Stimulated activated CD4-positive, alpha-beta T cell treated with anti-CD3 and anti-CD28 coated beads, Interleukin-12 subunit alpha, Interleukin-12 subunit beta, amount 100 ng/mL, for 24 hours (primary cell): ENCODE data around the gene CEACAM7.

Source experiments
- DNase-seq, 2 experiments: peaks; one replicate each; pipeline ENCODE4 v3.0.0-alpha.2; 2020; ENCODE audit warnings: low read depth in 2 of 2

Gene CEACAM7

DNA sequence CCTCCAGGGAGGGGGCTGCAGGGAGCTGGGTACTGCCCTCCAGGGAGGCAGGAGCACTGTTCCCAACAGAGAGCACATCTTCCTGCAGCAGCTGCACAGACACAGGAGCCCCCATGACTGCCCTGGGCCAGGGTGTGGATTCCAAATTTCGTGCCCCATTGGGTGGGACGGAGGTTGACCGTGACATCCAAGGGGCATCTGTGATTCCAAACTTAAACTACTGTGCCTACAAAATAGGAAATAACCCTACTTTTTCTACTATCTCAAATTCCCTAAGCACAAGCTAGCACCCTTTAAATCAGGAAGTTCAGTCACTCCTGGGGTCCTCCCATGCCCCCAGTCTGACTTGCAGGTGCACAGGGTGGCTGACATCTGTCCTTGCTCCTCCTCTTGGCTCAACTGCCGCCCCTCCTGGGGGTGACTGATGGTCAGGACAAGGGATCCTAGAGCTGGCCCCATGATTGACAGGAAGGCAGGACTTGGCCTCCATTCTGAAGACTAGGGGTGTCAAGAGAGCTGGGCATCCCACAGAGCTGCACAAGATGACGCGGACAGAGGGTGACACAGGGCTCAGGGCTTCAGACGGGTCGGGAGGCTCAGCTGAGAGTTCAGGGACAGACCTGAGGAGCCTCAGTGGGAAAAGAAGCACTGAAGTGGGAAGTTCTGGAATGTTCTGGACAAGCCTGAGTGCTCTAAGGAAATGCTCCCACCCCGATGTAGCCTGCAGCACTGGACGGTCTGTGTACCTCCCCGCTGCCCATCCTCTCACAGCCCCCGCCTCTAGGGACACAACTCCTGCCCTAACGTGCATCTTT is 12.5 kb upstream of the CEACAM7 start:
- DNase-seq: no peak

DNA sequence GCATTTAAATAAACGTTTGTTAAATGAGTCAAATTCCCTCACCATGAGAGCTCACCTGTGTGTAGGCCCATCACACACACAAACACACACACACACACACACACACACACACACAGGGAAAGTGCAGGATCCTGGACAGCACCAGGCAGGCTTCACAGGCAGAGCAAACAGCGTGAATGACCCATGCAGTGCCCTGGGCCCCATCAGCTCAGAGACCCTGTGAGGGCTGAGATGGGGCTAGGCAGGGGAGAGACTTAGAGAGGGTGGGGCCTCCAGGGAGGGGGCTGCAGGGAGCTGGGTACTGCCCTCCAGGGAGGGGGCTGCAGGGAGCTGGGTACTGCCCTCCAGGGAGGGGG is 11.9 kb upstream of the CEACAM7 start:
- DNase-seq: no peak

DNA sequence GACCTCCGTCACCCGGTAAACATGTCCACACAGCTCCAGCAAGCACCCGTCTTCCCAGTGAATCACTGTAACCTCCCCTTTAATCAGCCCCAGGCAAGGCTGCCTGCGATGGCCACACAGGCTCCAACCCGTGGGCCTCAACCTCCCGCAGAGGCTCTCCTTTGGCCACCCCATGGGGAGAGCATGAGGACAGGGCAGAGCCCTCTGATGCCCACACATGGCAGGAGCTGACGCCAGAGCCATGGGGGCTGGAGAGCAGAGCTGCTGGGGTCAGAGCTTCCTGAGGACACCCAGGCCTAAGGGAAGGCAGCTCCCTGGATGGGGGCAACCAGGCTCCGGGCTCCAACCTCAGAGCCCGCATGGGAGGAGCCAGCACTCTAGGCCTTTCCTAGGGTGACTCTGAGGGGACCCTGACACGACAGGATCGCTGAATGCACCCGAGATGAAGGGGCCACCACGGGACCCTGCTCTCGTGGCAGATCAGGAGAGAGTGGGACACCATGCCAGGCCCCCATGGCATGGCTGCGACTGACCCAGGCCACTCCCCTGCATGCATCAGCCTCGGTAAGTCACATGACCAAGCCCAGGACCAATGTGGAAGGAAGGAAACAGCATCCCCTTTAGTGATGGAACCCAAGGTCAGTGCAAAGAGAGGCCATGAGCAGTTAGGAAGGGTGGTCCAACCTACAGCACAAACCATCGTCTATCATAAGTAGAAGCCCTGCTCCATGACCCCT is 11.3 kb upstream of the CEACAM7 start:
- no peak for DNase-seq

DNA sequence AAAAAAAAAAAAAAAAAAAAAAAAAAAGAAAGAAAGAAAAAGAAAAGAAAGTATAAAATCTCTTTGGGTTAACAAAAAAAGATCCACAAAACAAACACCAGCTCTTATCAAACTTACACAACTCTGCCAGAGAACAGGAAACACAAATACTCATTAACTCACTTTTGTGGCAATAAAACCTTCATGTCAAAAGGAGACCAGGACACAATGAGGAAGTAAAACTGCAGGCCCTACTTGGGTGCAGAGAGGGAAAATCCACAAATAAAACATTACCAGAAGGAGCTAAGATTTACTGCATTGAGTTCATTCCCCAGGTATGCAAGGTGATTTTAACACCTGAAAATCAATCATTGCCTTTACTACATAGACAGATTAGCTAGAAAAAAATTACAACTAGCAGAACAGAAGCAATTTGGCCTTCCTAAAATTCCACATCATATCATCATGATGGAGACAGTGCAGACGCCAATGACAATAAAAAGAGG is 10.7 kb upstream of the CEACAM7 start:
- no peak for DNase-seq

DNA sequence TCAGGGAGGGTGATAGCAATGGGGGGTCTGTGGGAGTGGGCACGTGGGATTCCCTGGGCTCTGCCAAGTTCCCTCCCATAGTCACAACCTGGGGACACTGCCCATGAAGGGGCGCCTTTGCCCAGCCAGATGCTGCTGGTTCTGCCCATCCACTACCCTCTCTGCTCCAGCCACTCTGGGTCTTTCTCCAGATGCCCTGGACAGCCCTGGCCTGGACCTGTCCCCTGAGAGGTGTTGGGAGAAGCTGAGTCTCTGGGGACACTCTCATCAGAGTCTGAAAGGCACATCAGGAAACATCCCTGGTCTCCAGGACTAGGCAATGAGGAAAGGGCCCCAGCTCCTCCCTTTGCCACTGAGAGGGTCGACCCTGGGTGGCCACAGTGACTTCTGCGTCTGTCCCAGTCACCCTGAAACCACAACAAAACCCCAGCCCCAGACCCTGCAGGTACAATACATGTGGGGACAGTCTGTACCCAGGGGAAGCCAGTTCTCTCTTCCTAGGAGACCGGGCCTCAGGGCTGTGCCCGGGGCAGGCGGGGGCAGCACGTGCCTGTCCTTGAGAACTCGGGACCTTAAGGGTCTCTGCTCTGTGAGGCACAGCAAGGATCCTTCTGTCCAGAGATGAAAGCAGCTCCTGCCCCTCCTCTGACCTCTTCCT is 9.3 kb upstream of the CEACAM7 start:
- no peak for DNase-seq

DNA sequence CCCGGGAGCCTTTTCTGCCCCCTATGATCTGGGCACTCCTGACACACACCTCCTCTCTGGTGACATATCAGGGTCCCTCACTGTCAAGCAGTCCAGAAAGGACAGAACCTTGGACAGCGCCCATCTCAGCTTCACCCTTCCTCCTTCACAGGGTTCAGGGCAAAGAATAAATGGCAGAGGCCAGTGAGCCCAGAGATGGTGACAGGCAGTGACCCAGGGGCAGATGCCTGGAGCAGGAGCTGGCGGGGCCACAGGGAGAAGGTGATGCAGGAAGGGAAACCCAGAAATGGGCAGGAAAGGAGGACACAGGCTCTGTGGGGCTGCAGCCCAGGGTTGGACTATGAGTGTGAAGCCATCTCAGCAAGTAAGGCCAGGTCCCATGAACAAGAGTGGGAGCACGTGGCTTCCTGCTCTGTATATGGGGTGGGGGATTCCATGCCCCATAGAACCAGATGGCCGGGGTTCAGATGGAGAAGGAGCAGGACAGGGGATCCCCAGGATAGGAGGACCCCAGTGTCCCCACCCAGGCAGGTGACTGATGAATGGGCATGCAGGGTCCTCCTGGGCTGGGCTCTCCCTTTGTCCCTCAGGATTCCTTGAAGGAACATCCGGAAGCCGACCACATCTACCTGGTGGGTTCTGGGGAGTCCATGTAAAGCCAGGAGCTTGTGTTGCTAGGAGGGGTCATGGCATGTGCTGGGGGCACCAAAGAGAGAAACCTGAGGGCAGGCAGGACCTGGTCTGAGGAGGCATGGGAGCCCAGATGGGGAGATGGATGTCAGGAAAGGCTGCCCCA is 8.5 kb upstream of the CEACAM7 start:
- DNase-seq: no peak

DNA sequence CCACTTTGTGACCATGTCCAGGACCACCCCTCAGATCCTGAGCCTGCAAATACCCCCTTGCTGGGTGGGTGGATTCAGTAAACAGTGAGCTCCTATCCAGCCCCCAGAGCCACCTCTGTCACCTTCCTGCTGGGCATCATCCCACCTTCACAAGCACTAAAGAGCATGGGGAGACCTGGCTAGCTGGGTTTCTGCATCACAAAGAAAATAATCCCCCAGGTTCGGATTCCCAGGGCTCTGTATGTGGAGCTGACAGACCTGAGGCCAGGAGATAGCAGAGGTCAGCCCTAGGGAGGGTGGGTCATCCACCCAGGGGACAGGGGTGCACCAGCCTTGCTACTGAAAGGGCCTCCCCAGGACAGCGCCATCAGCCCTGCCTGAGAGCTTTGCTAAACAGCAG is 7.7 kb upstream of the CEACAM7 start:
- DNase-seq: no peak

DNA sequence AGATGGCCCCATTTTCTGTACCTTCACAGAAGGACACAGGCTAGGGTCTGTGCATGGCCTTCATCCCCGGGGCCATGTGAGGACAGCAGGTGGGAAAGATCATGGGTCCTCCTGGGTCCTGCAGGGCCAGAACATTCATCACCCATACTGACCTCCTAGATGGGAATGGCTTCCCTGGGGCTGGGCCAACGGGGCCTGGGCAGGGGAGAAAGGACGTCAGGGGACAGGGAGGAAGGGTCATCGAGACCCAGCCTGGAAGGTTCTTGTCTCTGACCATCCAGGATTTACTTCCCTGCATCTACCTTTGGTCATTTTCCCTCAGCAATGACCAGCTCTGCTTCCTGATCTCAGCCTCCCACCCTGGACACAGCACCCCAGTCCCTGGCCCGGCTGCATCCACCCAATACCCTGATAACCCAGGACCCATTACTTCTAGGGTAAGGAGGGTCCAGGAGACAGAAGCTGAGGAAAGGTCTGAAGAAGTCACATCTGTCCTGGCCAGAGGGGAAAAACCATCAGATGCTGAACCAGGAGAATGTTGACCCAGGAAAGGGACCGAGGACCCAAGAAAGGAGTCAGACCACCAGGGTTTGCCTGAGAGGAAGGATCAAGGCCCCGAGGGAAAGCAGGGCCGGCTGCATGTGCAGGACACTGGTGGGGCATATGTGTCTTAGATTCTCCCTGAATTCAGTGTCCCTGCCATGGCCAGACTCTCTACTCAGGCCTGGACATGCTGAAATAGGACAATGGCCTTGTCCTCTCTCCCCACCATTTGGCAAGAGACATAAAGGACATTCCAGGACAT is 7.0 kb upstream of the CEACAM7 start:
- no peak for DNase-seq

DNA sequence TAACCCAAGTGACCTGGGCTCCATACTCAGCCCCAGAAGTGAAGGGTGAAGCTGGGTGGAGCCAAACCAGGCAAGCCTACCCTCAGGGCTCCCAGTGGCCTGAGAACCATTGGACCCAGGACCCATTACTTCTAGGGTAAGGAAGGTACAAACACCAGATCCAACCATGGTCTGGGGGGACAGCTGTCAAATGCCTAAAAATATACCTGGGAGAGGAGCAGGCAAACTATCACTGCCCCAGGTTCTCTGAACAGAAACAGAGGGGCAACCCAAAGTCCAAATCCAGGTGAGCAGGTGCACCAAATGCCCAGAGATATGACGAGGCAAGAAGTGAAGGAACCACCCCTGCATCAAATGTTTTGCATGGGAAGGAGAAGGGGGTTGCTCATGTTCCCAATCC is 6.1 kb upstream of the CEACAM7 start:
- no peak for DNase-seq

DNA sequence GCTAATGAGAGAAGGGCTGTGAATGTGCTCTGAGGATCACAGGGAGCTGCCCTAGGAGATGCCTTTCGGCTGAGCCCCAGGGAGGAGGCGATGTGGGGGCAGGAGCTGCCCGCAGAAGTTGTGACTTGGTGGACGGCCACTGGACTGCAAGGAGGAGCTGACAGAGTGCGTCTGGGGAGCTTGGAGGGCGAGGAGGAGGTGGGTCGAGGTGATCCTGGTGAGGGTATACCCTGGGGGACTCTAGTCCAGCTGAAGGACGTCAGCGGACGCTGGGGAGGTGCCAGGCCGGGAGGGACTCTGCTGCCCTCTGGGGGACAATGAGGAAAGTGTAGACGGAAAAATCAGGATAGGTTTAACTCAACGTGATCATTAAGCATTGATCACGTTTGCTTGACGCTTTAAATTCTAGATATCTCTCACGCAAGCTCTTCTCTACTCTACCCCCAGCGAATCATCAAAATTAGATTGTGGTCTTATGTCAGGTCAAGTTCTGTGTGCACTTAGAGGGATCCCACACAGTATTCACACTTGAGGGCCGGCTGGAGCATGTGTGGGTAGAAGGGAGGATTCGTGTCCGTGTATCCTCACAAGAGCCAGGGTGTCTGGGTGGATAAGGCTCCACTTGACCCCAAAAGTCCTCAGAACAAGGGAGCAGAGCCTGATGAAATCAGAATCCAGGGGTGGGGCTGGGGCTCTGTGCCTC is 3.3 kb upstream of the CEACAM7 start:
- no peak for DNase-seq

DNA sequence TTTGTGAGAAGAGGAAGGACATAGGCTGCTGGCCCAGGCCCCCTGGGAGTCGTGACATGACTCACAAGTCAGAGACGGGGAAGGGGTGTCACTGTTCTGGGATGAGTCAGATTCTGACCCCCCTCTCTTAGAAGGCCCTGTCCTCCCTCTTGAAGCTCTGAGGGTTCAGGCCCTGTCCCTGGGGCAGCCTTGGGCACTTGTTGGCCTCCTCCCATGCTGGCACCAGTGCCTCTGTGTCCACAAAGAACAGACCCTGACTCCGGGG is 2.7 kb upstream of the CEACAM7 start:
- DNase-seq: no peak

DNA sequence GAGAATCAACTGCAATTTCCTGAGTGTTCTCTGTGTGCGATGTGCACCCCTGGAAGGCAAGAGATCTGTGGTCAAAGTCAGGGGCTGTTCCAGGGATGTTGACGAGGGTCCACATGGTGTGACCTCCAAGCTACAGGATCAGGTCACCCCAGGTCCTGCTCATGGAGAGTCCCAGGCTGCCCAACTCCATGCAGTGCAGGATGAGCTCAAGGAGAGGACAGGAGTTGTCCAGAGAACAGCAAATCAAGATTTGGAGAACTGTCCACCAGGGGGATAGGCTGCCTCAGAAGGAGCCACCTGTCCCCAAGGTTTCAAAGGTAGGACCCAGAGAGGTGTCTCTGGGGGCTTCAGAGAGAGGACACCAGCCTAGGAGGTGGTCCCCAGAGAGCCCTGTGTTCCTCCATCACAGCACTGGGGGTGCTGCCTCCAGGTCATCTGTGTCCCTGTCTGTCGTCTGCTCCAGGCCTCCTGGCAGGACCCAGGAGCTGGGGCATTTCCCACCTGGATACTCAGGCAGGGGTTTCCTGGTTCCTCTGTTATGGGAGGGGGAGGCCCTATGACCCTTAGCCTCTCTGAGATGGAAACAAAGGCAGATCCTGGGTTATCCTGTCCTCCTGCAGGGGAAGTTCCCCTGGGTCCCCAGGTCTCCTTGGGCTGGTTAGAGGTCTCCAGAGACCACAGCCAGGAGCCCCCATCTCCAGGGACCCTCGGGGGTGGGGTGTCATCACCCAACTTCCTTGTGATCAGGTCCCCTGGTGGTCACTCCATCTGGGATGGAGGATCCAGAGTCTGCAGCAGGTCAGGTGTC is 2.1 kb upstream of the CEACAM7 start:
- no peak for DNase-seq

DNA sequence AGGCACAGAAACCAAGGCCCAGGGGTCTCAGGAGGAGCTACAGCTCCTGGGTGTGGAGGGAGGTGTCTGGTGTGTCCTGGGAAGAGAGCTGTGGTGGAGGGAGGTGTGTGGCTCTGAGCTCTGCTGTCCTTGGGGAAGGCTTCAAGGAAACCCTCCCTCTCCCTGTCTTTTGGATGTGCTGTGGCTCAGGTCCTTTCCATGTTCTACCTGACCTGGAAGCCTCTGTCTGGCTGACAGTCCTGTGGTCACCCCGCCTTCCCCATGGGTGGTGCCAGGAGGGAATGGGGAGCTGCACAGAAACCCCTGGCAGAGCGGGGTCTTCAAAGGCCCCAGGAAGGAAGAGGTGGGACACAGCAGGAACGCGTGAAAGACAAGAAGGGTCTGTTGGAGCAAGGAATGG is 617 bp upstream of the CEACAM7 start:
- DNase-seq: no peak

DNA sequence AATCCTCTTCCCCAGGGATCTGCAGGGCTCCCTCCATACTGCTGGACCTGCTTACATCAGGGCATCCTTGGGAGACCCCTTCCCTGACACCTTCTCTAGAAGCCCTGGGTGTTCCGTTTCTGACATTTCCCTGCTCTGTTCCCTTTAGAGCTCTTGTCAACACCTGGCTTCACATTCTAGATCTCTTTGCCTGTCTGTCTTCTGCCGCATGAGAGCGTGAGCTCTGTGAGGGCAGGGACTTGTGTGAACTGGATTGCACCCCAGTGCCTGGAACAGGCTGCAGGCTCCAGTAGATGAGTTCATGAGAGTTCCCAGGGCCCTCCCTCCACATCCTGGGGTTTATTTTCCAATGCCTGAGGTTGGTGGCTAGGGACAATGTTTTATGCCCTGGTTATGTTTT is 651 bp downstream of the CEACAM7 start:
- DNase-seq: no peak

DNA sequence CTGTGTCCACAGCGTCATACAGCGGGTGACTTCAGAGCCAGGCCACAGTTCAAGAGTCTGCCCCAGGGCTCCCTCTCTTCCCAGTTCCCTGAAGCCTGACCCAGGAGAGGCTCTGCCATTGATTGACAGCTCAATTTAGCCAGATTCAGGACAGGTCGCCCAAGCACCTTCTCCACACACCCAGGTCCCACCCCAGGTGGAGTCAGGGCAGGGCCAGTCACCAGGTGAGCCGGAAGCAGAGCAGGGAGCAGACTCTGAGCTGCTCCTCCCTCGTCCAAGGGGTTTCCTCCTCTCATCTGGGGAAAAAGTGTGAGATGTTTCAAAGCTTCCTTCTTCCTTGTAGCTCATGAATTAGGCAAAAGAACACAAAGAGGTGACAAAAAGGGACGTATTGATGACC is 5.6 kb downstream of the CEACAM7 start:
- no peak for DNase-seq

DNA sequence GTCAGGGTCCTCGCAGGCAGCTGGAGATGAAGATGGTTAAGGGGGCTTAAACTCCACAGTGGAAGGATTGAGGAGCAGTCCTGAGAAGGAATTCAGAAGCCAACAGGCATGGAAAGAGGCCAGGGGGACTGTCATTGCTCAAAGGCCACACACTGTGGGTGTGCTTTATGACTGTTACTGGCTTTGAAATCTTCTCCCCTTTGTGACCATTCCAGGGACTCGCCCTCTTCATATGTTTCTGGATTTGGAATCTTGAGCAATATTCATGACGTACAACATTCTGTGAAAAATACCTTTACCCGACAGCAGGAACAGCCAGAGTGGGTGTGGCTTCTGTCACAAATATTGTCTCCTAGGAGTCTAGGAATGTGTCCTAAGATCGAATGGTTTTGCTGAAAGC is 16.6 kb downstream of the CEACAM7 start:
- DNase-seq: no peak

DNA sequence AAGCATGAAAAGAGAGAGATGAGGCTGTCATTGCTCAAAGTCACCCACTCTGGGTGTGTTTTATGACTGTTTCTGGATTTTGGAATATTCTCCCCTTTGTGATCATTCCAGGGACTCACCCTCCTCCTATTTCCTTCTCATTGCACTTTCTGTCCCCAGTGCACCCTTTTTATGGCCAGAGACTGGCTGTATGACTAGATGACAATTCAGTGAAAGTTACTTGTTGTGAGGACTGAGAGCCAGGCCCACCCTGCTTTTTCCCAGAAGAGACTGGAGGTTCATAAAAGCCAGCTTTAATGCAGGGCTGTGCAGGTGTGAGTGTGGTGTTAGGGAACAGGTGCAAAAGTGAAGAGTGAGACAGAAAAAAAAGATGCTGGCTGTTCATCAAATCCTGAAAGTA is 17.3 kb downstream of the CEACAM7 start:
- DNase-seq: no peak

DNA sequence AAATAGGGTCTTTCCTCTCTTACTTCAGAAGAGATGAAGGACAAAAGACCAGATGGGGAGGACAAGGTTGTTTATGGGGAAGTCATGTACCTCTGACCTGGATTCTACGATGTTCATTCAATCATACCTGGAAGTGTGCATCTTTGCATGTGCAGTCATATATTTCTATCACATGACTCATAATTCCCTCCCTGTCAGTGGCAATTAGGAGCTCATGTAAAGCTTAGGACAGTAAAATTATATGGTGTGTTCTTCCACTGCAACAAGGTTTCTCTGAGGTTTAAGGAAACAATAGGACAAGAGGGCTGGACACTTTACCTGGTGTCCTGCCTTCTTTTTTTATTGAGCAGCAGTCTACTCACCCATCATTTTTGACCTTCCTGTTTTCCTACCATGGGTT is 19.8 kb downstream of the CEACAM7 start:
- DNase-seq: no peak

DNA sequence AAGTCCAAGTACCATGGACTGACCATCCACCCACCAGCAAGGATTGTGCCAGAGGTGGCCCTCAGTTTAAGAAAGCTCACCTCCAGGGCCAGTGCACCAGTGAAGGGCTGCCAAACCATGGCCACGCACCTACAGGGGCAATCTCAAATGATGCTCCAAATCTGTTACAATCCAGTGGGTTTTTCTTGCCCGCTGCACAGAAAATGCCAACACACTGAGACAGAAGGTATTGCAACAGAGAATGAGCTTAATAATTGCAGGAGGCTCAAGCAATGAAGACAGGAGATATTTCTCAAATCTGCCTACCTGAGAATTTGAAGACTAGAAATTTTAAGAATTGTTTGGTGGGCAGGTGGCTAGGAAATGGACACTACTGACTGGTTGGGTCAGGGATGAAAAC is 22.0 kb downstream of the CEACAM7 start:
- no peak for DNase-seq

DNA sequence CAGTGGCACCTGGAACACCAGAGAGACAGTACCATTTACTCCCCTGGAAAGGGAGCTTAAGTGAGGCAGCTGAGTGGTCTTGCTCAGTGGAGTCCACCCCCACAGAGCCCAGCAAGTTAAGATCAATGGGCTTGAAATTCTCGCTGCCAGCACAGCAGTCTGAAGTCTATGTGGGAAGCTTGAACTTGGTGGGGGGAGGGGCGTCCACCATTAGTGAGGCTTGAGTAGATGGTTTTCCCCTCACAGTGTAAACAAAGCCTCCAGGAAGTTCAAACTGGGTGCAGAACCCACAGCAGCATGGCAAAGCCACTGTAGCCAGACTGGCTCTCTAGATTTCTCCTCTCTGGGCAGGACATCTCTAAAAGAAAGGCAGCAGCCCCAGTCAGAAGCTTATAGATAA is 30.9 kb downstream of the CEACAM7 start:
- no peak for DNase-seq
